Fibroblast of skin of abdomen (primary cell): ENCODE measurements around the gene KRT84. TPM values are rescaled to one million over a fixed set of nuclear protein-coding genes. Genes with fewer than 3 reads are reported as not detected.

Source experiments
- DNase-seq: peaks from one replicate; pipeline ENCODE4 v3.0.0-alpha.2; 2013
- polyA plus RNA-seq, 2 experiments: library from polyadenylated mRNA; unstranded; fragments of 120-200 nt; gene quantifications; one replicate each; pipeline ENCODE4 v1.2.1, GENCODE V29; 2013; ENCODE audit not compliant: insufficient read length in 2 of 2

KRT84 gene
- polyA plus RNA-seq (2013, experiment 1 of 2; ENCODE audit: insufficient read length), result not detected
- not detected for polyA plus RNA-seq (2013, experiment 2 of 2; ENCODE audit: insufficient read length)

GRCh38 chr12:52385226-52385702 is at the start of gene KRT84:
TSS of gene KRT84 (minus strand) at chr12:52385652. CDS start at chr12:52385585, 67 bp downstream.
- no peak for DNase-seq

- peak; percentile 25 for DNase-seq
These were observed 49.5 kb upstream of the KRT84 start for GRCh38 chr12:52434760-52435530.

GRCh38 chr12:52434081-52434733 is 48.8 kb upstream of the KRT84 start, which contains the start of gene KRT75:
TSS of gene KRT75 (minus strand) at chr12:52434371. CDS start at chr12:52434304, 67 bp downstream.
- peak; percentile 20 for DNase-seq

- no peak for DNase-seq
These were observed 48.1 kb upstream of the KRT84 start for GRCh38 chr12:52433501-52434080.

- no peak for DNase-seq
These were observed 47.2 kb upstream of the KRT84 start for GRCh38 chr12:52432559-52433207.

GRCh38 chr12:52428121-52428520 is 42.7 kb upstream of the KRT84 start:
- DNase-seq, result no peak

- DNase-seq, result no peak
These were observed 41.6 kb upstream of the KRT84 start for GRCh38 chr12:52427083-52427482.

GRCh38 chr12:52426034-52426433 is 40.6 kb upstream of the KRT84 start:
- DNase-seq, result no peak

GRCh38 chr12:52425466-52425865 is 40.0 kb upstream of the KRT84 start:
- no peak for DNase-seq

- DNase-seq, result no peak
These were observed 38.4 kb upstream of the KRT84 start for GRCh38 chr12:52423661-52424500.

- DNase-seq, result no peak
These were observed 37.6 kb upstream of the KRT84 start for GRCh38 chr12:52423035-52423434.

GRCh38 chr12:52419656-52420055 is 34.2 kb upstream of the KRT84 start:
- DNase-seq, result peak; percentile 61

- DNase-seq, result no peak
These were observed 33.2 kb upstream of the KRT84 start for GRCh38 chr12:52418576-52419110.

- no peak for DNase-seq
These were observed 32.3 kb upstream of the KRT84 start for GRCh38 chr12:52417740-52418139.

- no peak for DNase-seq
These were observed 31.3 kb upstream of the KRT84 start for GRCh38 chr12:52416795-52417194.

GRCh38 chr12:52415870-52416750 is 30.7 kb upstream of the KRT84 start:
- peak; percentile 81 for DNase-seq

GRCh38 chr12:52414936-52415335 is 29.5 kb upstream of the KRT84 start:
- DNase-seq, result no peak

- no peak for DNase-seq
These were observed 28.4 kb upstream of the KRT84 start for GRCh38 chr12:52413782-52414345.

- no peak for DNase-seq
These were observed 27.8 kb upstream of the KRT84 start for GRCh38 chr12:52413202-52413601.

- DNase-seq, result no peak
These were observed 26.4 kb upstream of the KRT84 start for GRCh38 chr12:52411815-52412214.
